ENCODE data around the gene PRAMEF8. TPM values are rescaled to one million over a fixed set of nuclear protein-coding genes. Genes with fewer than 3 reads are reported as not detected.

The PRAMEF8 gene
- total RNA-seq, 1 experiment from 2014 or later: not detected

Small RNAs within 50 kb of the gene (small RNA-seq; reads per million reads assigned to genes)
- 0 reads per million in 2 experiments for gene RNU6-771P

Other genes with a start within 250 kb of the PRAMEF8 start
- not detected in 2 replicates for gene PRAMEF27, start 228.6 kb downstream of the PRAMEF8 start, total RNA-seq (2014; rRNA removed; shearing (Covaris generic))
- not detected in 2 replicates for gene HNRNPCL3, start 224.4 kb downstream of the PRAMEF8 start, total RNA-seq (2014; rRNA removed; shearing (Covaris generic))
- not detected in 2 replicates for gene PRAMEF25, start 214.4 kb downstream of the PRAMEF8 start, total RNA-seq (2014; rRNA removed; shearing (Covaris generic))
- gene HNRNPCL2, start 168.3 kb downstream of the PRAMEF8 start, total RNA-seq (2014; rRNA removed; shearing (Covaris generic)): not detected in 2 replicates
- not detected in 2 replicates for gene PRAMEF26, start 129.1 kb downstream of the PRAMEF8 start, total RNA-seq (2014; rRNA removed; shearing (Covaris generic))
- not detected in 2 replicates for gene HNRNPCL4, start 119.5 kb downstream of the PRAMEF8 start, total RNA-seq (2014; rRNA removed; shearing (Covaris generic))
- gene PRAMEF9, start 113.3 kb downstream of the PRAMEF8 start, total RNA-seq (2014; rRNA removed; shearing (Covaris generic)): not detected in 2 replicates
- gene PRAMEF13, start 83.7 kb downstream of the PRAMEF8 start, total RNA-seq (2014; rRNA removed; shearing (Covaris generic)): not detected in 2 replicates
- gene PRAMEF18, start 59.0 kb downstream of the PRAMEF8 start, total RNA-seq (2014; rRNA removed; shearing (Covaris generic)): not detected in 2 replicates
- gene PRAMEF5, start 30.9 kb downstream of the PRAMEF8 start, total RNA-seq (2014; rRNA removed; shearing (Covaris generic)): not detected in 2 replicates
- gene PRAMEF33, start 18.4 kb upstream of the PRAMEF8 start, total RNA-seq (2014; rRNA removed; shearing (Covaris generic)): not detected in 2 replicates
- gene PRAMEF15, start 30.4 kb upstream of the PRAMEF8 start, total RNA-seq (2014; rRNA removed; shearing (Covaris generic)): not detected in 2 replicates
- gene PRAMEF14, start 62.0 kb upstream of the PRAMEF8 start, total RNA-seq (2014; rRNA removed; shearing (Covaris generic)): not detected in 2 replicates
- not detected in 2 replicates for gene PRAMEF19, start 86.8 kb upstream of the PRAMEF8 start, total RNA-seq (2014; rRNA removed; shearing (Covaris generic))
- gene PRAMEF17, start 104.5 kb upstream of the PRAMEF8 start, total RNA-seq (2014; rRNA removed; shearing (Covaris generic)): not detected in 2 replicates
- gene PRAMEF20, start 125.3 kb upstream of the PRAMEF8 start, total RNA-seq (2014; rRNA removed; shearing (Covaris generic)): 0.05 TPM in 1 of 2 replicates, not detected in the other
- not detected in 2 replicates for gene LRRC38, start 228.9 kb upstream of the PRAMEF8 start, total RNA-seq (2014; rRNA removed; shearing (Covaris generic))

Data from NCI-H460 (cell line).